ENCODE measurements around the gene CCDC127.

Gene CCDC127

GRCh38 chr5:174876-175465 is 43.0 kb downstream of the CCDC127 start:
- TF ChIP-seq CTCF (IDR thresholded peaks at IDR 0.05; ENCODE audit: insufficient read depth, low read depth, low read length, missing control alignments), result no peak
- H3K4me3 ChIP-seq (ENCODE audit: low read depth, low read length), result no peak overlapping the region

GRCh38 chr5:174291-174600 is 43.7 kb downstream of the CCDC127 start:
- no peak for TF ChIP-seq CTCF (IDR thresholded peaks at IDR 0.05; ENCODE audit: insufficient read depth, low read depth, low read length, missing control alignments)
- DNase-seq (ENCODE audit: low read depth), result no peak
- no peak overlapping the region for H3K4me3 ChIP-seq (ENCODE audit: low read depth, low read length)

More at GRCh38 chr5:174876-175465, 43.0 kb downstream of the CCDC127 start:
- no peak for DNase-seq (ENCODE audit: low read depth)

- H3K4me3 ChIP-seq (ENCODE audit: low read depth, low read length), result no peak overlapping the region
- TF ChIP-seq CTCF (IDR thresholded peaks at IDR 0.05; ENCODE audit: insufficient read depth, low read depth, low read length, missing control alignments), result no peak
- no peak for DNase-seq (ENCODE audit: low read depth)
Measured at GRCh38 chr5:173392-174290, 44.3 kb downstream of the CCDC127 start.

GRCh38 chr5:172841-173251 is 45.1 kb downstream of the CCDC127 start:
- no peak for DNase-seq (ENCODE audit: low read depth)
- TF ChIP-seq CTCF (IDR thresholded peaks at IDR 0.05; ENCODE audit: insufficient read depth, low read depth, low read length, missing control alignments), result no peak
- H3K4me3 ChIP-seq (ENCODE audit: low read depth, low read length), result no peak overlapping the region

- TF ChIP-seq CTCF (IDR thresholded peaks at IDR 0.05; ENCODE audit: insufficient read depth, low read depth, low read length, missing control alignments), result no peak
- H3K4me3 ChIP-seq (ENCODE audit: low read depth, low read length), result no peak overlapping the region
- DNase-seq (ENCODE audit: low read depth), result no peak
Measured at GRCh38 chr5:172421-172820, 45.5 kb downstream of the CCDC127 start.

GRCh38 chr5:171801-172331 is 46.1 kb downstream of the CCDC127 start:
- TF ChIP-seq CTCF (IDR thresholded peaks at IDR 0.05; ENCODE audit: insufficient read depth, low read depth, low read length, missing control alignments), result no peak
- DNase-seq (ENCODE audit: low read depth), result no peak
- no peak overlapping the region for H3K4me3 ChIP-seq (ENCODE audit: low read depth, low read length)

All from GM12865 (cell line).